Measurements from ENCODE around the gene GALNT16. TPM values are rescaled to one million over a fixed set of nuclear protein-coding genes. Genes with fewer than 3 reads are reported as not detected.

GALNT16 gene
- total RNA-seq, 4 donors from 2014 or later = 8.3 to 11.7 (median 10.7) TPM

- H3K36me3 ChIP-seq = no peaks in the 10 kb centered on the region
- H3K9me3 ChIP-seq = no peaks in the 10 kb centered on the region
- no peak overlapping the region for H3K27ac ChIP-seq
- no peak for DNase-seq (ENCODE audit: low spot score in 2 of 2)
- TF ChIP-seq CTCF (IDR thresholded peaks at IDR 0.05) = no peak
- no peak for TF ChIP-seq POLR2A (IDR thresholded peaks at IDR 0.05)
- TF ChIP-seq EP300 (IDR thresholded peaks at IDR 0.05) = no peak
- no peak overlapping the region for H3K4me3 ChIP-seq
- WGBS, 2 donors = 96 to 99% methylated on average over 8 of the region's 8 CpGs
- peaks cover 0 to 25% (median 4%) of the 10 kb centered on the region in 4 donors for H3K4me1 ChIP-seq
- no peaks in the 10 kb centered on the region for H3K27me3 ChIP-seq
These were observed 60.0 kb downstream of the GALNT16 start for GRCh38 chr14:69319911-69320310.

- H3K36me3 ChIP-seq = no peaks in the 10 kb centered on the region
- no peak for DNase-seq (ENCODE audit: low spot score in 2 of 2)
- no peak for TF ChIP-seq CTCF (IDR thresholded peaks at IDR 0.05)
- no peaks in the 10 kb centered on the region for H3K9me3 ChIP-seq
- WGBS, 2 donors = 92 to 95% methylated on average over 18 of the region's 18 CpGs
- H3K27me3 ChIP-seq = no peaks in the 10 kb centered on the region
- no peak overlapping the region for H3K4me3 ChIP-seq
- no peak overlapping the region for H3K27ac ChIP-seq
- peaks cover 0 to 20% (median 4%) of the 10 kb centered on the region in 4 donors for H3K4me1 ChIP-seq
These were observed 60.8 kb downstream of the GALNT16 start for GRCh38 chr14:69320581-69321365.

- TF ChIP-seq POLR2A (IDR thresholded peaks at IDR 0.05) = no peak
- no peak for TF ChIP-seq EP300 (IDR thresholded peaks at IDR 0.05)
- no peak for TF ChIP-seq CTCF (IDR thresholded peaks at IDR 0.05)
- H3K27ac ChIP-seq = no peak overlapping the region
- no peaks in the 10 kb centered on the region for H3K36me3 ChIP-seq
- 82 to 84% methylated on average over 9 to 11 of the region's 11 CpGs for WGBS, 2 donors
- H3K9me3 ChIP-seq = no peaks in the 10 kb centered on the region
- no peak overlapping the region for H3K4me3 ChIP-seq
- no peaks in the 10 kb centered on the region for H3K27me3 ChIP-seq
- peaks cover 0 to 17% (median 4%) of the 10 kb centered on the region in 4 donors for H3K4me1 ChIP-seq
- DNase-seq (ENCODE audit: low spot score in 2 of 2) = no peak
These were observed 61.8 kb downstream of the GALNT16 start for GRCh38 chr14:69321601-69322330.

- no peak for TF ChIP-seq EP300 (IDR thresholded peaks at IDR 0.05)
- TF ChIP-seq CTCF (IDR thresholded peaks at IDR 0.05) = no peak
- TF ChIP-seq POLR2A (IDR thresholded peaks at IDR 0.05) = no peak
- WGBS, 2 donors = 61 to 66% methylated on average over 11 of the region's 11 CpGs
- no peak overlapping the region for H3K27ac ChIP-seq
- no peaks in the 10 kb centered on the region for H3K27me3 ChIP-seq
- no peak for DNase-seq (ENCODE audit: low spot score in 2 of 2)
- H3K9me3 ChIP-seq = no peaks in the 10 kb centered on the region
- no peaks in the 10 kb centered on the region for H3K36me3 ChIP-seq
- H3K4me1 ChIP-seq = no peaks in the 10 kb centered on the region
- no peak overlapping the region for H3K4me3 ChIP-seq
These were observed 63.5 kb downstream of the GALNT16 start for GRCh38 chr14:69323266-69323998.

- Histone ChIP-seq H3K27me3 (no peaks in the 10 kb centered on the region), H3K27ac (no peak overlapping the region), H3K36me3 (no peaks in the 10 kb centered on the region), H3K4me1 (no peaks in the 10 kb centered on the region), H3K9me3 (no peaks in the 10 kb centered on the region), H3K4me3 (no peak overlapping the region)
- 81 to 82% methylated on average over 1 of the region's 1 CpG for WGBS, 2 donors
- TF ChIP-seq EP300 (IDR thresholded peaks at IDR 0.05) (no peak), CTCF (IDR thresholded peaks at IDR 0.05) (no peak), POLR2A (IDR thresholded peaks at IDR 0.05) (no peak)
- no peak for DNase-seq (ENCODE audit: low spot score in 2 of 2)
These were observed 64.0 kb downstream of the GALNT16 start for GRCh38 chr14:69323999-69324282.

Measured in tibial nerve (tissue), 4 donors.